SU-DHL-6 (cell line): ENCODE results near the gene DPP6.

Experiments
- EZH2phosphoT487 ChIP-seq: fragments of 200-600 bp; sonication (generic), shearing (Covaris generic); conservative IDR thresholded peaks from 2 replicates; pipeline ENCODE4 v1.6.1; 2018; ENCODE audit warnings: mild to moderate bottlenecking, antibody characterized with exemption, low read length, moderate library complexity, mixed read lengths
- TF ChIP-seq, protein P1 (sequence below): fragments of 200-600 bp; sonication (generic); IDR thresholded peaks from one replicate; pipeline ENCODE4 v1.5.1; 2017; ENCODE audit warnings: antibody characterized with exemption, mild to moderate bottlenecking, low read length, moderate library complexity; ENCODE audit not compliant: insufficient read depth, poor library complexity, severe bottlenecking

DNA sequence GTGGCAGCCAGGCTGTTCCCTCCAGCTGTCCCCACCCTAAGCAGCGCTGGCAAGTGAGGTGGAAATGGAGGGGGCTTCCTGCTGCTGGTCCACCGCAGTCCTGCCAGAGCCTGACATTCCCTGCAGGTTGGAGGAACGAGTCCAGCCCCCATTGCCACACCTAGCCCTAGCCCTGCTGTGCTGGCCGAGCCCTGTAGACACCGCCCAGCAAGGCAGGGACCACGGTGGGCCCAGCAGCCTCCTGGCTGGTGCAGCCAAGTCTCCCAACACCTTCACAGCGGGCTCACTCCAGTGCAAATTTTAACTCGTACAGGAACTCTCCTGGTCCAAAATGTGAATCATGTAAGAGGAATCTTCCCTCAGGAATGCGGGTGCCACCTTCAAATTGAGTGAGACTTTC, 834.4 kb downstream of the DPP6 start:
- TF ChIP-seq, protein P1, sequence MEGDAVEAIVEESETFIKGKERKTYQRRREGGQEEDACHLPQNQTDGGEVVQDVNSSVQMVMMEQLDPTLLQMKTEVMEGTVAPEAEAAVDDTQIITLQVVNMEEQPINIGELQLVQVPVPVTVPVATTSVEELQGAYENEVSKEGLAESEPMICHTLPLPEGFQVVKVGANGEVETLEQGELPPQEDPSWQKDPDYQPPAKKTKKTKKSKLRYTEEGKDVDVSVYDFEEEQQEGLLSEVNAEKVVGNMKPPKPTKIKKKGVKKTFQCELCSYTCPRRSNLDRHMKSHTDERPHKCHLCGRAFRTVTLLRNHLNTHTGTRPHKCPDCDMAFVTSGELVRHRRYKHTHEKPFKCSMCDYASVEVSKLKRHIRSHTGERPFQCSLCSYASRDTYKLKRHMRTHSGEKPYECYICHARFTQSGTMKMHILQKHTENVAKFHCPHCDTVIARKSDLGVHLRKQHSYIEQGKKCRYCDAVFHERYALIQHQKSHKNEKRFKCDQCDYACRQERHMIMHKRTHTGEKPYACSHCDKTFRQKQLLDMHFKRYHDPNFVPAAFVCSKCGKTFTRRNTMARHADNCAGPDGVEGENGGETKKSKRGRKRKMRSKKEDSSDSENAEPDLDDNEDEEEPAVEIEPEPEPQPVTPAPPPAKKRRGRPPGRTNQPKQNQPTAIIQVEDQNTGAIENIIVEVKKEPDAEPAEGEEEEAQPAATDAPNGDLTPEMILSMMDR, result no peak
- no peak for TF ChIP-seq EZH2phosphoT487
